ENCODE data around the gene DARS1.

- no peak for TF ChIP-seq CTCF (IDR thresholded peaks at IDR 0.05)
- no peak for TF ChIP-seq POLR2A (IDR thresholded peaks at IDR 0.05)
These were observed 21.6 kb downstream of the DARS1 start for GRCh38 chr2:135963841-135964240.

All from breast epithelium (tissue), 3 donors.